ENCODE data around the gene C1QBP. TPM values are rescaled to one million over a fixed set of nuclear protein-coding genes. Genes with fewer than 3 reads are reported as not detected.
A peak's percentile ranks its signal among the peaks of the same experiment; 100 is the strongest.

Gene C1QBP
- total RNA-seq, 6 experiments from 2014 or later, result 222 to 267 (median 235) TPM

DNA sequence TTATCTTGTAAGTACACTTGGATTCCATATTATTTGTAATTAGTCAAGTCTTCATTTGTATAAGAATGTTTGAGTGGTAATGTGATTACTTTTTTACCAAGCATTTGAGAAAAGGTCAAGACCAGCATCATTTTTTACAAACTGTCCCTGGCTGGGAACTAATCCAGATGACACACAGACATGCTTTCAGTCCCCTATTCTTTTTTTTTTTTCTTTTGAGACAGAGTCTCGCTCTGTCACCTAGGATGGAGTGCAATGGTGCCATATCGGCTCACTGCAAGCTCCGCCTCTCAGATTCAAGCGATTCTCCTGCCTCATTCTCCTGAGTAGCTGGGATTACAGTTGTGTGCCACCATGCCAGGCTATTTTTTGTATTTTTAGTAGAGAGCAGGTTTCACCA, 42.5 kb upstream of the C1QBP start:
- H3K36me3 Mint-ChIP-seq (ENCODE audit: low read depth), result peaks cover 65% of the 10 kb centered on the region
- TF ChIP-seq, protein P1, sequence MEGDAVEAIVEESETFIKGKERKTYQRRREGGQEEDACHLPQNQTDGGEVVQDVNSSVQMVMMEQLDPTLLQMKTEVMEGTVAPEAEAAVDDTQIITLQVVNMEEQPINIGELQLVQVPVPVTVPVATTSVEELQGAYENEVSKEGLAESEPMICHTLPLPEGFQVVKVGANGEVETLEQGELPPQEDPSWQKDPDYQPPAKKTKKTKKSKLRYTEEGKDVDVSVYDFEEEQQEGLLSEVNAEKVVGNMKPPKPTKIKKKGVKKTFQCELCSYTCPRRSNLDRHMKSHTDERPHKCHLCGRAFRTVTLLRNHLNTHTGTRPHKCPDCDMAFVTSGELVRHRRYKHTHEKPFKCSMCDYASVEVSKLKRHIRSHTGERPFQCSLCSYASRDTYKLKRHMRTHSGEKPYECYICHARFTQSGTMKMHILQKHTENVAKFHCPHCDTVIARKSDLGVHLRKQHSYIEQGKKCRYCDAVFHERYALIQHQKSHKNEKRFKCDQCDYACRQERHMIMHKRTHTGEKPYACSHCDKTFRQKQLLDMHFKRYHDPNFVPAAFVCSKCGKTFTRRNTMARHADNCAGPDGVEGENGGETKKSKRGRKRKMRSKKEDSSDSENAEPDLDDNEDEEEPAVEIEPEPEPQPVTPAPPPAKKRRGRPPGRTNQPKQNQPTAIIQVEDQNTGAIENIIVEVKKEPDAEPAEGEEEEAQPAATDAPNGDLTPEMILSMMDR (IDR thresholded peaks at IDR 0.05), result no peak

DNA sequence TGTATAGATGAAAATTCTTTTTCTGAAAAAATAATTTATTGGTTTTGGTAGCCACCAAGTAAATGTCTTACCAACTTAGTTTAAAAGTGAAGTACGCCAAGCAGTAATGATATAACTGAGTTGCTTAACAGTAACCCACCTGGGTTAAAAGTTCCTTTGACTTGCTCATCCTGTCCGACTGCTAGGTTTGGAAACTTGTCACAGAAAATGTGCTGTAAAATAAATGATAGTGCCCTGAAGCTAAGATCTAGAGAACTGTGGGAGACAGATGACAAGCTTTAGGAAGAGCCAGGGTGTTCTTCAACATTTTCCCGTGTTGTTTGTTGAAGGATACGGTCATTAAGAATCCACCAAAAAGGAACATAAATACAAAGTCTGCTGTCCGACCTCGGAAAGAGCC, 42.0 kb upstream of the C1QBP start:
- no peak for DNase-seq
- TF ChIP-seq, protein P1 (IDR thresholded peaks at IDR 0.05), result no peak
- Mint-ChIP-seq H3K4me3 (no peak overlapping the region), H3K4me1 (ENCODE audit: low read depth) (peaks cover 23% of the 10 kb centered on the region), H3K27ac (no peak overlapping the region), H3K36me3 (ENCODE audit: low read depth) (peaks cover 68% of the 10 kb centered on the region), H3K9me3 (no peaks in the 10 kb centered on the region), H3K27me3 (ENCODE audit: insufficient read depth) (no peaks in the 10 kb centered on the region; the same call in none of the 2 replicates)

More for the DNA sequence above, 42.5 kb upstream of the C1QBP start:
- Mint-ChIP-seq H3K27me3 (ENCODE audit: insufficient read depth) (no peaks in the 10 kb centered on the region; the same call in none of the 2 replicates), H3K4me3 (no peak overlapping the region), H3K4me1 (ENCODE audit: low read depth) (peaks cover 23% of the 10 kb centered on the region), H3K27ac (no peak overlapping the region), H3K9me3 (no peaks in the 10 kb centered on the region)
- DNase-seq, result no peak

DNA sequence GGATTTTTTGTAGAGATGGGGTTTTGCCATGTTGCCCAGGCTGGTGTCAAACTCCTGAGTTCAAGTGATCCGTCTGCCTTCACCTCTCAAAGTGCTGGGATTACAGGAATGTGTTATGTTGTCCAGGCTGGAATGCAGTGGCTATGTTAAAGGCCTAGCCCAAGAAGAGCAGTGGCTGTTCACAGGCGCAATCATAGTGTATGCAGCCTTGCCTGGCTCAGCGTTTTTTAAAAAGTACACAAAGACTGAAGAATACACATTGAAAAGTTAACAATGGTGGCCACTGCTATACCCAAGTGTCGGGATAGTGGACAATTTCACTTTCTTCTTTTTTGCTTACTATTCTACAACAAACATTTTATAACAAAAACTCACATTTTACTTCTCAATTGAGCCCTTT, 40.0 kb upstream of the C1QBP start:
- no peaks in the 10 kb centered on the region; the same call in 1 of the 2 replicates for H3K27me3 Mint-ChIP-seq (ENCODE audit: insufficient read depth)

DNA sequence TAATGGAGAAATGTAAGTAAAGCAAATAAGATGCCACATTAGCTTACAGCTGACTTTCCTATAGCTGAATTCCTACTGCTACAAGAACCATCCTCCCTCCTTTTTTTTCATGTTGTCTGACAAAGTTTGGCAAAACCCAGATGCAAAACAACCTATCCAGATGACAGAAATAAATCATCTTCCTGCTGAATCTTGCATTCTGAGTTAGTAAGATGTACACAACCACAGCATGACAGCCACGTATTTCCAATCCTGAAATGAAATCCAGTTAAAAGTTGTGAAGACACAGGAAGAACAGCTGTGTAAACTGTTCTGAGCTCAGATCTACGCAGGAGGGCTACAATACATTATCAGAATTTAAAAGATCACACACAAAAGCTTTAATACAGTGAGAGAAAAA, 35.0 kb upstream of the C1QBP start:
- no peak for DNase-seq
- Mint-ChIP-seq H3K4me3 (no peak overlapping the region), H3K27me3 (ENCODE audit: insufficient read depth) (no peaks in the 10 kb centered on the region; the same call in none of the 2 replicates), H3K27ac (no peak overlapping the region), H3K4me1 (ENCODE audit: low read depth) (peaks cover 12% of the 10 kb centered on the region), H3K9me3 (no peaks in the 10 kb centered on the region), H3K36me3 (ENCODE audit: low read depth) (peaks cover 40% of the 10 kb centered on the region)
- TF ChIP-seq, protein P1 (IDR thresholded peaks at IDR 0.05), result no peak

More for the DNA sequence above, 40.0 kb upstream of the C1QBP start:
- DNase-seq, result no peak
- Mint-ChIP-seq H3K27ac (no peak overlapping the region), H3K36me3 (ENCODE audit: low read depth) (peaks cover 70% of the 10 kb centered on the region), H3K4me3 (no peak overlapping the region), H3K4me1 (ENCODE audit: low read depth) (peaks cover 8% of the 10 kb centered on the region), H3K9me3 (no peaks in the 10 kb centered on the region)
- TF ChIP-seq, protein P1 (IDR thresholded peaks at IDR 0.05), result no peak

DNA sequence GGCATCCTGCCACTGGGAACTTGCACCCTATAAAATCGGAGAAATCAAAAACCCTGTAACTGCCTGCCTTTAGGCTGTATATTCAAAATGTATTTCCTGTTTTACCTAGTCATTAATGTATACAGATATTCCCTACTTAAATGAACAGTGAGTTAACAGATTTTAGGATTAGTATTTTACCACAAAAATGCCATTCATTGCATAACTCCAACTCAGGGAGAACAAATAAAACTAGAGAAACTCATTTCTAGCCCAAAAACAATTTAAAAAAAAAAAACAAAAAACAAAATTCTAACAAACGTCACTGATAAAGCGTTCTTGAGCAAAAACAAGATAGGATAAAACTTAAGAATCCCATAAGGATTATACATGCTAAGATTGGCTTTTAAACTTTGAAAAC, 33.6 kb upstream of the C1QBP start:
- H3K9me3 Mint-ChIP-seq, result no peaks in the 10 kb centered on the region
- no peak overlapping the region for H3K4me3 Mint-ChIP-seq
- peaks cover 2% of the 10 kb centered on the region for H3K27me3 Mint-ChIP-seq (ENCODE audit: insufficient read depth)
- TF ChIP-seq, protein P1 (IDR thresholded peaks at IDR 0.05), result no peak
- H3K36me3 Mint-ChIP-seq (ENCODE audit: low read depth), result peaks cover 29% of the 10 kb centered on the region
- no peak for DNase-seq
- H3K27ac Mint-ChIP-seq, result peak overlapping the region; percentile 38
- peaks cover 14% of the 10 kb centered on the region for H3K4me1 Mint-ChIP-seq (ENCODE audit: low read depth)

DNA sequence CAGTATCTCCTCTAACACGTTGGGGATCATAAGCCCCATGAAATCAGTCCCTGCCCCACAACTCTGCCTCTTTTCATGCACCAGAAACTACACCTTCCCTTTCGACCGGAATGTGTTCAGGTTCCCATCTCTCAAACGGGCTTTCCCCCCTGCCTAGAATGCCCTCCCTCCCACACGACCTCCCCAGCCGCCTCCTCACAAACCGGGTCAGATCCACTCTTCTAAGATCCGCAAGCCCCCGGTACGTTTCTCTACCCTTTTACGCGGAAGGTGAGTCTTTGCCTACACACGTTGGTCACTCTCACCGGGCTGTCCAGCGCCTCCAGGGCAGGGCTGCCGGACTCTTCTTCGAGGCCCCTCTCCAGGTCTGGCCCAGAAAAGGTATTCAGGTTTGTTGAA, 29.1 kb upstream of the C1QBP start:
- peaks cover 6% of the 10 kb centered on the region for H3K36me3 Mint-ChIP-seq (ENCODE audit: low read depth)
- H3K4me3 Mint-ChIP-seq, result peak overlapping the region; percentile 95
- H3K27ac Mint-ChIP-seq, result peak overlapping the region; percentile 68
- TF ChIP-seq, protein P1 (IDR thresholded peaks at IDR 0.05), result no peak
- H3K4me1 Mint-ChIP-seq (ENCODE audit: low read depth), result peaks cover 43% of the 10 kb centered on the region
- no peak for DNase-seq
- no peaks in the 10 kb centered on the region for H3K9me3 Mint-ChIP-seq
- peaks cover 3% of the 10 kb centered on the region; the same call in 1 of the 2 replicates for H3K27me3 Mint-ChIP-seq (ENCODE audit: insufficient read depth)
